T-helper 9 cell (primary cell): ENCODE data around the gene UVSSA.
"Not testable (repeated sequence)": the region's sequence is repeated elsewhere in the genome, so short reads cannot be mapped to it uniquely, and the experiment has no call there.

Source experiments
- DNase-seq: peaks from one replicate; pipeline ENCODE4 v3.0.0-alpha.2; 2020

The UVSSA gene

DNA sequence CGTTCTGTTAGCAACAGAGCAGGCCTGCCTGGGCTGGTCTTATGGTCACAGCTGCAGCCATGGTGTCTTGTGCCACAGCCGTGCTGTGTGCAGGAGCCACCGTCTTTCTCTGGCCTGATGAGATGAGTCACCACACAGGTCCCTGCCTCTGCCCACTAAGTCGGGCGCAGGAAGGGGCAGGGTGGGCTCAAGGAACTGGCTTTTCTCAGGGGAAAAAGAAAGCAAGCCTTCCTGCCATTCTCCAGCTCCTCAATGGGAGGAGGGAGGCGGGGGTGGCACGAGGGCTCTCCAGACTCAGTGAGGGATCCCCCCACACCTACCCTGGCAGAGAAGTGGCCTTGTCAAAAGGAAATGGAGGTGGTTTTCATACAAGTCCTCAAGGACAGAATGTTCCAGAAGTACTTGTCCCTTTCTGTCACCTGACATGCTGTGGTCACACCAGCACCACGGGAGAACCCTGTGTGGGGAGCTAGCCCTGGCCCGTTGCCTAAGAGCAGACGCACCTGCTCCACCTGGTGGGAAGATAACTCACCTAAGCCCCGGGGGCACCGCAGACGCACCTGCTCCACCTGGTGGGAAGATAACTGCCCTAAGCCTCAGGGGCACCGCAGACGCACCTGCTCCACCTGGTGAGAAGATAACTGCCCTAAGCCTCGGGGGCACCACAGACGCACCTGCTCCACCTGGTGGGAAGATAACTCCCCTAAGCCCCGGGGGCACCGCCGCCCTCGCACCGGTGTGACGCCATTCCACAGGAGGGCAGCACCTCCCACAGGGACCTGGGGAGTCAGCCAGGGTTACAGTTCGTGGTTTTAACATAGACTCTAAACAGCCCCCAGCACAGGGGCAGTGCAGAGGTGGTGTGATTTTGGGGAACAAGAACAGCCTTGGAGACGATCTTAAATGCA lies 18.5 kb downstream of the UVSSA start:
- DNase-seq = no peak

DNA sequence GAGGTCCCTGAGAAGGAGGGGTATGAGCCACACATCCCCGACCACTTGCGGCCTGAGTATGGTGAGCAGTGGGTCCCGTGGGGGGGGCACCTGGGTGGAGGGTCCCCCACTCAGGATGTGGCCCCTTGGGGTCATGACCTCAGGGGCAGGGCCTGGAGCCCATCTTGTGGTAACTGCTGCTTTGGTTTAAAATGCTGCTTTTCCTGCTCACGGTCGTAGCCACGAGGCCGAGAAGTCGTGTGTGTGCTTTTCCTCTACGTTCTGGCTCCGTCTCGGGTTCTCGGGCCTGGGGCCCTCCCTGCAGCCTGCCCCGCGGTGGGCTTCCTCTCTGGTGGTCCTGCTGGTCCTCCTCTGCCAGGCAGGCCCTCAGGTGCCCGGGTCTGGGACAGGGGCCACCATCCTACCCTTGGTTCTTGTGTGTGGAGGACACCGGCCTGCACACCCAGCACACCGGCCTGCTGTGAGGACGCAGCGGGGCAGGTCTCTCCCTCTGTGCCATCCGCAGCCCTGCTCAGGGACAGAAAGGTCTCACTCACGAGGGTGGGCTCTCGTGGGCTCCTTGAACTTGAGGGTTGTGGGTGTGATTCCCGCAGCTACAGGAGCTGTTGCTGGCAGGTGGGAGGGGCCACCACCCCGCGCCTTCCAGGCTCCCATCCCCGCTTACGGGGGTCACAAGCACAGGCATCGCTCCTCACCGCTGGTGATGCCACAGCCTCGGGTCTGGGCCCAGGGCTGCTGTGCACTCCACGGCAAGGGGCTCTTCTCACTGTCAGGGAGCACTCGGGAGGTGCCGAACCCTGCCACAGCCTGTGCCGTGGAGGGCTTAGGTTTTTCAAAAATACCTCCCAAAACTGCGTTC lies 19.6 kb downstream of the UVSSA start:
- DNase-seq = no peak

- no peak for DNase-seq
Observed at GRCh38 chr4:1367230-1367935, 20.4 kb downstream of the UVSSA start.

DNA sequence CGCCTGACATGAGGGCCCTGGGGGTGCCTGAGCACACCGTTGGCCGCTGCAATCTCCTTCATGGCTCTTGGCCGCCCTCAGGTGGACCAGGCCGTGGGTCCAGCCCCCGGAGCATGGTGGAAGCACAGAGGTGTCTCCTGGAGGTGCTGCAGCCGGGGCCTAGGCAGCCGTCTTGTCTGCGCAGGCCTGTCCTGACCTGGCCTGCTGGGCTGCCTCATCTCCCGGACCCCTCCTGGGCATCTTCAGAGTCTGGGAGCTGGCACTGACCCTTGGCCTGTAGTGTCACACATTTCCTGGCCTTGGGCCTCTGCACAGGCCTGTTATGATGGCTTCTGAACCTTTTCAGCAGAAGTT lies 20.9 kb downstream of the UVSSA start:
- DNase-seq = no peak

DNA sequence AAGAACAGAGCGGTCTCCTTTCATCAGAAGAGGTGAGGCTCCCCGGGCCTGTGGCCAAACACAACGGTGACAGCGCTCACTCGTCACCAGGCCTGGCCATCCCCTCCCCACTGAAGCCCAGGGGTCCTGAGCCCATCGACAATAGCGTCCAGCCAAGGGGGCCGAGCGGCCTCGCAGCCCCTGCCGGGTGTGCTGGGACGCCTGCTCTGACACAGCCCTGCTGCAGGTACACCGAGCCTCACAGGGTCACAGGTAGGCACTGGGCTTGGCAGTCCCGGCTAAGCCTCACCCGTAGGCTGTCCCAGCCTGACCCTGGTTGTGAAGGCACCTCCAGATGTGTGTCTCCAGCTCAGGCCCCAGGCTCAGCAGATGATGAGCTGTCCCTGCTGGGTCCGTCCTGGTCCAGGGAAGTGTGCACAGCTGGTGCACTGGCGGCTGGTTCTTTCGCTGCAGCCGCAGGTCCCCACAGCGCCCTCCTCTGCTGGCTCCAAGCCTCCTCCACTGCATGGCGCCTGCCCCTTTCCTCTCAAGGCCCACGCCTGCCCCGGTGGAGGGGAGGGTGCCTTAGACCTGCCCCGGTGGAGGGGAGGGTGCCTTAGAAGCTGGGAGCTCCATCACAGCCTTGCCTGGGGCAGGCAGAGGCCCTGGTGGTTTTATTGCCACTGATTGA lies 21.5 kb downstream of the UVSSA start:
- no peak for DNase-seq

- DNase-seq = no peak
Observed at GRCh38 chr4:1369091-1369450, 22.1 kb downstream of the UVSSA start.

DNA sequence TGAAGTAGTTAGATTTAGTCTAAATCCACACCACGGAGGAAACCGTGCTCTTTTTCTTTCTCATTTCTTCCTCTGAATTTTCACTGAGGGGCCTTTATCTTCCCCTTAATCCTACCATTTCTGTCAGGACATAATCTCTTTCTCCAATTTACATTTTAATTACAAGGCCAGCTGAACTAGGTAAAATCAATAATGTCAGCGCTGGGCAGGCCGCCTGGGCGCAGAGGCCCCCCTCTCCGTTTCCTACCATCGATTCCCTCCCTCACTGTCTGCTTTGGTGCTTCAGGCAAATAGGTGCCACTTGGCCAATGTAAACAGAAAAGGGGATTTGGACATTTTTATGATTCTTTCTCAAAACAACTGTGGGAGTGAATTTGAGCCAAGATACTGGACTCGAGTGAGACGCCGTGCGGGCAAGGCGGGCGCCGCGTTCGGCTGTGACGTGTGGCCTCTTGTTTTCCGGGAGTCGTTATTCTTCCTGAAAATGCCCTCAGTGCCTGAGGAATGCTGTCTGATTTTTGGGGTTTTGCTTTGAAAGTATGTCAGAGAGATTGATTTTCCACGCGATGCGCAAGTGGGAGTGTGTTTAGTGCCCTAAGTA lies 22.6 kb downstream of the UVSSA start:
- DNase-seq = no peak

DNA sequence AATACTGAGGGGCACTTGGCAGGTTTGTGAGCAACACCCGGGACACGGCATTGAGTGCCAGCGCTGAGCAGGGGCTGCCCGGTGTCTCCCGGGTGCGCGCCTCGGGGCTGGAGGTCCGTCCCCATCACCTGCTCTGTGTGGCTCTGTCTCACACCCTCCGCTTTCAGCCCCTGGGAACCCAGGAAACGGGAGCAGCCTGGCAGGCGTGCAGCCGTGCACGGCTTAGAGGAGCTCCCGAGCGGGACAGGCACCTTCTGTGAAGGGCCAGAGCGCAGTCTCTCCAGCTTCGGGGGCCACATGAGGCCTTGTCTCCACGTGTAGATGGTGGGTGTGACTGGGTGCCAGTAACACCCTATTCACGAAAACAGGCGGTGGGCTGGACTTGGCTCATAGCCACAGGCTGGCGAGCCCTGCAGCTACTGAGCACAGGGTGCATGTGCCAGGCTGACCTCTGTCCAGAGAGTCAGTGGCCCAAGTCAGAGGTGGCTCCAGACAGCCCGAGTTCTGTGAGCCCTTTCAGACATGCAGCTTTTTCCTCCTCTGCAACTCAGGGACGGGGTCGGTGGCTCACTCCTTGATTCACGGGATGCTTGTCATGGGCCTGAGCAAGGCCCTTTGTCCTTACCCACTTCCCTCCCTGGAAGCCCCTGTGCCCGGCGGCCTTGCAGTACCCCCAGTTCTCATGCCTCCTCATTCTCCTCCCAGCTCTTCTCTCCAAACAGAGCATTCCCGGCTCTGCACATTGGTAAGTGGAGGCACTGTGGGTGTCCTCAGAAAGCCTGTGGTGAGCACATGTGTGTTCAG lies 23.5 kb downstream of the UVSSA start:
- no peak for DNase-seq

GRCh38 chr4:1371176-1372165 lies 24.5 kb downstream of the UVSSA start:
- DNase-seq = no peak

DNA sequence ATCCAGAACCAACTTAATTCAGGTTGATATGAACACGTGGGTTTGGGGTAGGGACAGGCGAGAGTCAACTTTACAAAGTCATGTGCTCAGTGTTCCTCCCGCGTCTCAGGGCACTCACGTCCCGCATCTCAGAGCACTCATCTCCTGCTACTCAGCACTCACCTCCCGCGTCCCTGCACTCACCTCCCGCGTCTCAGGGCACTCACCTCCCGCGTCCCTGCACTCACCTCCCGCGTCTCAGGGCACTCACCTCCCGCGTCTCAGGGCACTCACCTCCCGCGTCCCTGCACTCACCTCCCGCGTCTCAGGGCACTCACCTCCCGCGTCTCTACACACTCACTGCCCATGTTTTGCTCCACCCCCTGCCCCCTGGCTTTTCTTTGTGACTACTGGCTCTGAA lies 25.6 kb downstream of the UVSSA start:
- DNase-seq = not testable (repeated sequence)

DNA sequence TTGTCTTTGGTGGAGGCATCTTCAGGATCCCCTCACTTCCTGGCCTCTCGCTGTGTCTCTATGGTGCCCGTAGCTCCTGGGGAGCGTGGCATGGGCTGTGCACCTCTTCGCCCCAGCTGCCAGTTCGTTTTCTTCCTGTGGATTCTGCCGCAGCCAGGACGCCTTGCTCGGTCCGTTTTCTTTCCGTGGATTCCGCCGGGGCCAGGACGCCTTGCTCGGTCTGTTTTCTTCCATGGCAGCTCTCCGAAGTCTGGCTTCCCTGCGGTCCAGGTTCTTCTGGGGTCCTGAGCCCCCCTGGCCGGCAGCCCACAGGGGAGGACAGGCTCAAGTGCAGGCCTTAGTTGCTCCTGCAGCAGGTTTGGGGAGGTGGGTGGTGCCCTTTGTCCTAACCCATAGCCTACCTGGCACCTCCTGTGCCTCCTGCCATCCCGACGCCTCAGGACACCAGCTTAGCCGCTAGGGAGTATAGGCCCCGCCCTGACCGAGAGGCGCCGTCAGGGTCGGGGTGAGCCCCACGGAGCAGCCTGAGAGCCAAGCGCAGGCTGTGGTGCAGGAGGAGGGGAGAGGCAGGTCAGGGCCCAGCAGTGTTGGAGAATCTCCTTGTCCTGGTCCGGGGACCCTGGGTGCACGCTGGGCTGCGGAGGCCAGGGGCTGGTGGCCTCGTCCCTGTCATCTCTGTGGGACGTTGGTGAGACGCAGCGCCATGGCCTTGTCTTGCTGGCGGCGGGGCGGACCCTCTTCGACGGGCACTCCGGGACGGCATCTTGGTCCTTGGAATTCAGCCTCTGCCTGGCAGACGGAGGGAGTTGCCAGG lies 27.1 kb downstream of the UVSSA start:
- no peak for DNase-seq

DNA sequence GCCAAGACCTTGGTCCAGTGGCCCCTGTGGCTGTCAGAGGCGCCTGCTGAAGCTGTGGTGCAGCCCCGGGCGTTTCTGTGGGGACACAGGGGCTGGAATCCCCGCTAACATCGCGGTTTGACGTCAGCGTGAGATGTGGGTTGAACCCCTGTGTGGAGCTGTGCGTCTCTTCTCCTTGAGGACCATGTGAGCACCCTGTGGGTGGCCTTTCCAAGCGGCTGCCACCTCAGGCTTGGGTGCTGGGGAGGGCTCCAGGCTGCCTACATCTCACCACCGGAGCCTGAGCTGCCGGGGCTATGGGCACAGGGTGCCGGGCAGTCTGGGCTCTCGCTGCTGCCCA lies 27.7 kb downstream of the UVSSA start:
- no peak for DNase-seq

DNA sequence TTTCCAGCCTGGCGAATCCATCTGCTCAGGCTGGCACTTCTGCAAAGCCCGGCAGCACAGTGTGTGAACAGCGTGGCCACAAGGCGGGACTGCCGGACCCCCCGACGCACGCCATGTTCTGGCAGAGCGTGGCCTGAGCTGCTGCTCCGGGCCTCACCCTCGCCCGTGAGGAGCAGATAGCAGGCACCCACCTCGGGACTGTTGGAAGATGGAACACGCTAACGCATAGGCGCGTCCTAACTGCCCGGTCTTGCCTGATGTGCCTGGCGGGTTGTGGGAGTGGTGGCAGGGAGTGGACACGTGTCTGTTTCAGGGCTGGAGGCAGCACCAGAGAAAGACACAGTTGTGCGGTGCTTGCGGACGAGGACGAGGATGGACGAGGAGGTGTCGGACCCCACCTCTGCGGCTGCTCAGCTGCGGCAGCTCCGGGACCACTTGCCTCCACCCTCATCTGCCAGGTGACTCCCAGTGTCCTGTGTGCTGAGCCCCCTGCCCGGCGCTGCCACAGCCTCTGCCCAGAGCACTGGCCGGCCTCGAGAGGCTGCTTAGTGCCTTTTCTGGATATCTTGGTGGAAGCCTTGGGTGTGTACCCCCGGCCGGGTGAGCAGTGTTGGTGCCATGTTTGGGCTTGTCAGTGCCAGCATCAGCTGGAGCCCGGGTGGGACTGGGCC lies 28.2 kb downstream of the UVSSA start:
- no peak for DNase-seq

- DNase-seq = no peak
Observed at GRCh38 chr4:1375761-1376322, 28.8 kb downstream of the UVSSA start.

- no peak for DNase-seq
Observed at GRCh38 chr4:1376391-1376840, 29.4 kb downstream of the UVSSA start.

DNA sequence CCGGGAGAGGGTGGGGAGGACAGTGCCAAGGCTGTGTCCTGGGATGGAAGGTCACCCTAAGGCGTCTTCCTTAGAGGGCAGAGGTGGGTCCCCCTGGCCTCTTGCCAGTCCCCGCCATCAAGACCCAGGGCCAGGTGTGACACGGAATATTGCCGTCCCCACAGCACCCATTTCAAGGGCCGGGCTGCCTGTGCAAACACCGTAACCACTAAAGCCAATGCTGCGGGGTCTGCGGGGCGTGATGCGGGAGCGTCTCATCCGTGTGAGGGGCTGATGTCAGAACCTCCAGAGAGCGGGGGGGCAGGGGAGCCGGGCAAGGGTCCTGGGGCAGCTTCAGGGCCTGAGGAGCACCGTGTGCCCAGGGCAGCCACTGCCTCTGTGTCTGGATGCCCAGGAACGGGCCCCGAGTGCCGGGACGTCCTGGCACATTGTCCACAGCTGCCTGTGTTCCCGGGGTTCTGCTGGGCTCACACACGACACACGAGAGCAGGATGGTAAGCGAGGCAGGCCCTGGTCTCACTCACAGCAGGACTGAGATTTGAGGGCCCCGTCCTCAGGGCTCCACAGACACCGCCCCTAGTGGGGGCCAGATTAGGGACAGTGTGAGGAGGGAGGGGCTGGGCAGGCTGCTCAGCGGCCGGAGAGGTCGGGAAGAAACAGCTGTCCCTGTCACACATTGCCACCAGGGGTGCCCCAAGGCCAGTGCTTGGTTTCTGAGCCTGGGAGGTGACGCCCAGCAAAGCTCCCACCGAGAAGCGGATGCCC lies 30.0 kb downstream of the UVSSA start:
- no peak for DNase-seq

DNA sequence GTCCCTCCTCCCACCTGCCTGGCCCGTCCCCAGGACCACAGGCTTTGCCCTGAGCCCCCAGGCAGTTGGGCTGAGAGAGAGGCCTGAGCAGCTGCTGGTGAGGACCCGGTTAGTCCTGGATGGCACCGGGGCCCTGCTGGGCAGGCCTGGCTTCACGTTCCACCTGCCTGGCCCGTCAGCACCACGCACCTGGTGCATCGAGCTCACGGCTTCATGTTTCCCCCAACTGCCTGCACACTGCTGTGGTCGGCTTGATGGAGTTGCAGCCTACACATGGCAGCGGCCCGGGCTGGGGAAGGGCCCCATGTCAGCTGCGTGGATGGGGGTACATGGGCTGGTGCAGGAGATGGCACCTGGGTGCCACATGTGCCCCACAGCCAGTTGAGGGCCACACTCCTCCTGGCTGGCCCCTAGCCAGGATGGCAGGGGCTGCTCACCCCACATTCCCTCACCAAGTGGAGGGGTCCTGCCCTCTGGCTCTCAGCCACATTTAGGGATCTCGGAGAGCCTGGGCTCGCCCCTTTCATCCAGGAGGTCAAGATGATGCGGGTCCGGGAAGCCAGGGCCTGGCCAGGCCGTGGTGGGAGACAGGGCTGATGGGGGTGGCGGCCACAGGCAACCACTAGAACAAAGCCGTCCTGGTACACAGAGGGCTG lies 30.7 kb downstream of the UVSSA start:
- no peak for DNase-seq
